ENCODE measurements around the gene PDGFA.

- TF ChIP-seq EZH2phosphoT487 (IDR thresholded peaks at IDR 0.05; ENCODE audit: borderline replicate concordance, low read depth, low read length) = no peak
- no peak for TF ChIP-seq CTCF (conservative IDR thresholded peaks at IDR 0.05; ENCODE audit: low read length)
These were observed 986 bp upstream of the PDGFA start for GRCh38 chr7:520503-521161.
